HCT116 (cell line): ENCODE data around the gene IFRD1. TPM values are rescaled to one million over a fixed set of nuclear protein-coding genes. Genes with fewer than 3 reads are reported as not detected.

ENCODE experiments used
- ATAC-seq: fragments of 200-7000 bp; cut with Tn5 transposase; 2 replicates; pipeline ENCODE4 v1.9.1; 2020; ENCODE audit warnings: mild to moderate bottlenecking, moderate library complexity
- BruUV-seq: library from RNA; stranded (reverse); fragments of 400-500 nt; replicated peaks from 2 replicates; lab custom pipeline; 2021; lab: Mats Ljungman, UMichigan
- CTCF ChIA-PET: fragments of 300-600 bp; sonication (Branson Sonifier 250); formaldehyde crosslinking; loops from one replicate; lab custom pipeline; 2021; ENCODE audit warnings: antibody characterized with exemption; lab: Charles Lee
- POLR2A ChIA-PET: fragments of 300-600, 350-600 bp; sonication (Branson Sonifier 250); formaldehyde crosslinking; loops from one replicate; lab custom pipeline; 2021; ENCODE audit warnings: antibody characterized with exemption; lab: Charles Lee
- RAD21 ChIA-PET, 2 experiments: fragments of 300-600 bp; sonication (Branson Sonifier 250); formaldehyde crosslinking; loops; one replicate each; lab custom pipeline; 2023; ENCODE audit warnings: low total read pairs in 2 of 2; ENCODE audit not compliant: uncharacterized antibody in 2 of 2, unreplicated experiment in 2 of 2, low non-redundant PET in 1 of 2; lab: Charles Lee
- DNase-seq: peaks from one replicate; pipeline ENCODE4 v3.0.0-alpha.2; 2010; ENCODE audit warnings: low read depth, low spot score
- H2AFZ ChIP-seq: fragments of 200-600 bp; shearing (Covaris generic), sonication (generic); 2 replicates; pipeline ENCODE4 v1.6.1; 2017; ENCODE audit warnings: low read depth, mixed run types, mixed read lengths, antibody characterized with exemption, low read length; ENCODE audit not compliant: poor library complexity, severe bottlenecking
- H3K27ac ChIP-seq: 2 replicates; pipeline ENCODE4 v1.5.1; 2012; ENCODE audit warnings: low read depth, low read length
- H3K27me3 ChIP-seq: fragments of 200-600 bp; sonication (generic); 2 replicates; pipeline ENCODE4 v1.6.1; 2016; ENCODE audit warnings: mixed run types, low read length, mixed read lengths; ENCODE audit not compliant: insufficient read depth
- H3K36me3 ChIP-seq, 2 experiments: fragments of 200-500 bp in 1 of 2; fragments of 200-600 bp in 1 of 2; sonication (Bioruptor generic) in 1 of 2; sonication (generic) in 1 of 2; 2 replicates each; pipeline versions ENCODE4 v1.5.1 to v1.6.1; 2014 to 2016; ENCODE audit warnings: low read length in 2 of 2, inconsistent platforms in 1 of 2, mixed read lengths in 1 of 2, mixed run types in 1 of 2; ENCODE audit not compliant: insufficient read depth in 2 of 2, control insufficient read depth in 1 of 2
- H3K4me1 ChIP-seq, 2 experiments: fragments of 200-600 bp in 1 of 2; sonication (generic) in 1 of 2; 2 replicates each; pipeline versions ENCODE4 v1.5.1 to v1.6.1; 2012 to 2017; ENCODE audit warnings: low read length in 2 of 2, inconsistent platforms in 1 of 2, mild to moderate bottlenecking in 1 of 2, mixed read lengths in 1 of 2, mixed run types in 1 of 2, moderate library complexity in 1 of 2; ENCODE audit not compliant: insufficient read depth in 2 of 2, control insufficient read depth in 1 of 2
- H3K4me2 ChIP-seq: fragments of 200-600 bp; sonication (generic); 2 replicates; pipeline ENCODE4 v1.6.1; 2017; ENCODE audit warnings: mixed run types, low read length, mixed read lengths
- H3K4me3 ChIP-seq, 2 experiments: fragments of 200-600 bp in 1 of 2; sonication (generic) in 1 of 2; replicated peaks in 1 of 2; 2 replicates each; pipeline ENCODE4 v1.5.1; 2011 to 2016; ENCODE audit warnings: low read length in 2 of 2, control low read depth in 1 of 2, low read depth in 1 of 2, mild to moderate bottlenecking in 1 of 2, mixed read lengths in 1 of 2, mixed run types in 1 of 2
- H3K79me2 ChIP-seq: fragments of 200-600 bp; sonication (generic); 2 replicates; pipeline ENCODE4 v1.6.1; 2017; ENCODE audit warnings: mild to moderate bottlenecking, mixed run types, low read length, moderate library complexity, mixed read lengths; ENCODE audit not compliant: insufficient read depth
- H3K9ac ChIP-seq: fragments of 200-600 bp; sonication (generic); 2 replicates; pipeline ENCODE4 v1.6.1; 2016; ENCODE audit warnings: low read length, mixed read lengths
- H3K9me2 ChIP-seq: fragments of 200-600 bp; sonication (generic), shearing (Covaris generic); 2 replicates; pipeline ENCODE4 v1.6.1; 2017; ENCODE audit warnings: mixed run types, mild to moderate bottlenecking, moderate library complexity; ENCODE audit not compliant: insufficient read depth
- H3K9me3 ChIP-seq, 2 experiments: fragments of 200-500 bp in 1 of 2; fragments of 200-600 bp in 1 of 2; sonication (Bioruptor generic) in 1 of 2; sonication (generic) in 1 of 2; 2 replicates each; pipeline ENCODE4 v1.6.1; 2014 to 2017; ENCODE audit warnings: low read length in 2 of 2, mixed read lengths in 2 of 2, inconsistent platforms in 1 of 2, low read depth in 1 of 2, mild to moderate bottlenecking in 1 of 2, mixed run types in 1 of 2, moderate library complexity in 1 of 2; ENCODE audit not compliant: control insufficient read depth in 1 of 2, insufficient read depth in 1 of 2
- H4K20me1 ChIP-seq: fragments of 200-600 bp; sonication (generic), shearing (Covaris generic); 2 replicates; pipeline ENCODE4 v1.6.1; 2017; ENCODE audit warnings: mixed run types, mild to moderate bottlenecking, moderate library complexity; ENCODE audit not compliant: insufficient read depth
- CBX3 ChIP-seq: IDR thresholded peaks from 2 replicates; pipeline ENCODE4 v1.6.1; 2012; ENCODE audit warnings: low read depth
- ELF1 ChIP-seq: IDR thresholded peaks from 2 replicates; pipeline ENCODE4 v1.6.1; 2012; ENCODE audit warnings: low read depth, borderline replicate concordance
- EZH2 ChIP-seq: fragments of 200-600 bp; sonication (generic); IDR thresholded peaks from 2 replicates; pipeline ENCODE4 v1.6.1; 2017; ENCODE audit warnings: antibody characterized with exemption, mixed run types
- EZH2phosphoT487 ChIP-seq: fragments of 200-600 bp; IDR thresholded peaks from 2 replicates; pipeline ENCODE4 v1.6.1; 2018; ENCODE audit warnings: antibody characterized with exemption, borderline replicate concordance
- FOSL1 ChIP-seq: IDR thresholded peaks from 2 replicates; pipeline ENCODE4 v1.6.1; 2012; ENCODE audit warnings: low read depth
- JUND ChIP-seq: IDR thresholded peaks from 2 replicates; pipeline ENCODE4 v1.6.1; 2012
- POLR2A ChIP-seq: IDR thresholded peaks from 2 replicates; pipeline ENCODE4 v1.7.0; 2011; ENCODE audit warnings: borderline replicate concordance; ENCODE audit not compliant: insufficient read depth, insufficient read length; ENCODE audit errors: extremely low read depth
- RAD21 ChIP-seq: IDR thresholded peaks from 2 replicates; pipeline ENCODE4 v1.6.1; 2012; ENCODE audit warnings: low read depth, mild to moderate bottlenecking
- SRF ChIP-seq: IDR thresholded peaks from 2 replicates; pipeline ENCODE4 v1.6.1; 2012; ENCODE audit warnings: low read depth
- YY1 ChIP-seq: IDR thresholded peaks from 2 replicates; pipeline ENCODE4 v1.6.1; 2011; ENCODE audit warnings: low read length, low read depth, moderate library complexity, mild to moderate bottlenecking; ENCODE audit not compliant: insufficient replicate concordance; ENCODE audit errors: extremely low read depth
- ZFX ChIP-seq: fragments of 450-650 bp; IDR thresholded peaks from 2 replicates; pipeline ENCODE4 v1.6.1; 2017
- ZNF274 ChIP-seq: fragments of 200-500 bp; sonication (Bioruptor generic); IDR thresholded peaks from 2 replicates; pipeline ENCODE4 v1.6.1; 2014; ENCODE audit warnings: mild to moderate bottlenecking, low read depth, low read length, inconsistent platforms
- intact Hi-C: fragments of 100-400 bp; cut with micrococcal nuclease; formaldehyde crosslinking; loops from 2 replicates; pipeline ENCODE4 v1.10.0; 2022
- total RNA-seq: library from RNA; stranded (reverse); gene quantifications from one replicate; pipeline ENCODE4 v1.2.1, GENCODE V29; 2021; ENCODE audit not compliant: unreplicated experiment
- TF ChIP-seq, protein P1 (sequence below): IDR thresholded peaks from 2 replicates; pipeline ENCODE4 v1.6.1; 2011; ENCODE audit warnings: mild to moderate bottlenecking, low read length, moderate library complexity; ENCODE audit not compliant: insufficient replicate concordance; ENCODE audit errors: extremely low read depth
- TF ChIP-seq, protein P2 (sequence below): IDR thresholded peaks from 2 replicates; pipeline ENCODE4 v1.6.1; 2012; ENCODE audit warnings: low read depth
- TF ChIP-seq, protein P3 (sequence below): IDR thresholded peaks from 2 replicates; pipeline ENCODE4 v1.6.1; 2012

Gene IFRD1
- total RNA-seq, 1 experiment from 2014 or later: 43.6 TPM

DNA sequence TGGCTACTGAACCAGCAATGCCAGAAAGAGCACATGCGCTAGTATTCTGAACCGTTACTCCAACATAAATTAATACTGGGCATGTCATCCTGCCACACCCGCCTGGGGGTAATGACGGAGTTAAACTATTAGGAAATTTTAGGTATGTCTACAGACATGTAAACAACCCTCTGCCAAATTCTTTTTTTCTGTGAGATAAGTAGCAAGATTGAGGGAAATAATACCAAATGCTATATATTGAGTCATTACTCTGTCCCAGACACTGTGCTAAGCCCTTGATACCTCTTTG, 37.9 kb downstream of the IFRD1 start:
- no peaks in the 10 kb centered on the region for H3K9me2 ChIP-seq
- ATAC-seq: no peak
- H4K20me1 ChIP-seq: no peaks in the 10 kb centered on the region
- H3K27me3 ChIP-seq: no peaks in the 10 kb centered on the region
- no peak for TF ChIP-seq JUND
- TF ChIP-seq CBX3: no peak
- no peak for TF ChIP-seq FOSL1
- TF ChIP-seq EZH2phosphoT487: no peak
- TF ChIP-seq, all 23 proteins: peak for 0
- Histone ChIP-seq H3K4me1 (peaks cover 17 to 21% of the 10 kb centered on the region in 2 experiments), H3K4me2 (no peak overlapping the region), H3K4me3 (no peak overlapping the region), H3K27ac (no peak overlapping the region), H3K9ac (no peak overlapping the region), H3K9me3 (no peaks in the 10 kb centered on the region), H3K79me2 (no peaks in the 10 kb centered on the region), H2AFZ (no peak overlapping the region), H3K36me3 (no peaks in the 10 kb centered on the region)
- DNase-seq: no peak
- intact Hi-C loops: no loop called here
- RAD21 ChIA-PET: no interaction called here
- POLR2A ChIA-PET: no interaction called here
- BruUV-seq: no TSS peak
- CTCF ChIA-PET: no interaction called here

DNA sequence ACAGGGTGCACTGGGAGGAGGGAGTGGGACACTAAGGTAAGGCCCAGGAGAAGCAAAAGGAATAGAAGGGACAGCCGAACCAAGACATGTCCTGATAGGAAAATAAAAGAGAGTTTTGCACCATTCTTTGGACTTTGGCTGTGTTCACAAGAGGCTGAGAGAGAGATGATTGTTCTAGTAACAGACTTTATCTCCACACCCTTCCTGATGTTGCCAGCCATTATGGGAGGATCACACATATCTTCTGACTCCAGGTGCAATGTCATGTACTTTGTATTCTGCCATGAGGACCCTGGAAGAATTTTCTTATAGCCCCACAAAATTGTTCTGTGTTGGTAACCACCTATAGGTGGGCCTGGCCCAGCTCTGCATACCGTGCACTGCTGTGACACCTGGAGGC, 41.9 kb downstream of the IFRD1 start:
- ATAC-seq: no peak
- TF ChIP-seq ZFX (no peak), EZH2 (no peak), POLR2A (no peak), YY1 (no peak), ELF1 (no peak), SRF (no peak), RAD21 (no peak), ZNF274 (no peak)
- TF ChIP-seq, protein P1, sequence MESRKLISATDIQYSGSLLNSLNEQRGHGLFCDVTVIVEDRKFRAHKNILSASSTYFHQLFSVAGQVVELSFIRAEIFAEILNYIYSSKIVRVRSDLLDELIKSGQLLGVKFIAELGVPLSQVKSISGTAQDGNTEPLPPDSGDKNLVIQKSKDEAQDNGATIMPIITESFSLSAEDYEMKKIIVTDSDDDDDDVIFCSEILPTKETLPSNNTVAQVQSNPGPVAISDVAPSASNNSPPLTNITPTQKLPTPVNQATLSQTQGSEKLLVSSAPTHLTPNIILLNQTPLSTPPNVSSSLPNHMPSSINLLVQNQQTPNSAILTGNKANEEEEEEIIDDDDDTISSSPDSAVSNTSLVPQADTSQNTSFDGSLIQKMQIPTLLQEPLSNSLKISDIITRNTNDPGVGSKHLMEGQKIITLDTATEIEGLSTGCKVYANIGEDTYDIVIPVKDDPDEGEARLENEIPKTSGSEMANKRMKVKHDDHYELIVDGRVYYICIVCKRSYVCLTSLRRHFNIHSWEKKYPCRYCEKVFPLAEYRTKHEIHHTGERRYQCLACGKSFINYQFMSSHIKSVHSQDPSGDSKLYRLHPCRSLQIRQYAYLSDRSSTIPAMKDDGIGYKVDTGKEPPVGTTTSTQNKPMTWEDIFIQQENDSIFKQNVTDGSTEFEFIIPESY: no peak
- TF ChIP-seq, protein P2, sequence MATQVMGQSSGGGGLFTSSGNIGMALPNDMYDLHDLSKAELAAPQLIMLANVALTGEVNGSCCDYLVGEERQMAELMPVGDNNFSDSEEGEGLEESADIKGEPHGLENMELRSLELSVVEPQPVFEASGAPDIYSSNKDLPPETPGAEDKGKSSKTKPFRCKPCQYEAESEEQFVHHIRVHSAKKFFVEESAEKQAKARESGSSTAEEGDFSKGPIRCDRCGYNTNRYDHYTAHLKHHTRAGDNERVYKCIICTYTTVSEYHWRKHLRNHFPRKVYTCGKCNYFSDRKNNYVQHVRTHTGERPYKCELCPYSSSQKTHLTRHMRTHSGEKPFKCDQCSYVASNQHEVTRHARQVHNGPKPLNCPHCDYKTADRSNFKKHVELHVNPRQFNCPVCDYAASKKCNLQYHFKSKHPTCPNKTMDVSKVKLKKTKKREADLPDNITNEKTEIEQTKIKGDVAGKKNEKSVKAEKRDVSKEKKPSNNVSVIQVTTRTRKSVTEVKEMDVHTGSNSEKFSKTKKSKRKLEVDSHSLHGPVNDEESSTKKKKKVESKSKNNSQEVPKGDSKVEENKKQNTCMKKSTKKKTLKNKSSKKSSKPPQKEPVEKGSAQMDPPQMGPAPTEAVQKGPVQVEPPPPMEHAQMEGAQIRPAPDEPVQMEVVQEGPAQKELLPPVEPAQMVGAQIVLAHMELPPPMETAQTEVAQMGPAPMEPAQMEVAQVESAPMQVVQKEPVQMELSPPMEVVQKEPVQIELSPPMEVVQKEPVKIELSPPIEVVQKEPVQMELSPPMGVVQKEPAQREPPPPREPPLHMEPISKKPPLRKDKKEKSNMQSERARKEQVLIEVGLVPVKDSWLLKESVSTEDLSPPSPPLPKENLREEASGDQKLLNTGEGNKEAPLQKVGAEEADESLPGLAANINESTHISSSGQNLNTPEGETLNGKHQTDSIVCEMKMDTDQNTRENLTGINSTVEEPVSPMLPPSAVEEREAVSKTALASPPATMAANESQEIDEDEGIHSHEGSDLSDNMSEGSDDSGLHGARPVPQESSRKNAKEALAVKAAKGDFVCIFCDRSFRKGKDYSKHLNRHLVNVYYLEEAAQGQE: no peak
- TF ChIP-seq, protein P3, sequence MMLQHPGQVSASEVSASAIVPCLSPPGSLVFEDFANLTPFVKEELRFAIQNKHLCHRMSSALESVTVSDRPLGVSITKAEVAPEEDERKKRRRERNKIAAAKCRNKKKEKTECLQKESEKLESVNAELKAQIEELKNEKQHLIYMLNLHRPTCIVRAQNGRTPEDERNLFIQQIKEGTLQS: no peak

More for the DNA sequence above, 41.9 kb downstream of the IFRD1 start:
- Histone ChIP-seq H3K27ac (no peak overlapping the region), H3K4me2 (no peak overlapping the region), H4K20me1 (no peaks in the 10 kb centered on the region), H3K4me3 (no peak overlapping the region), H3K36me3 (no peaks in the 10 kb centered on the region), H3K9ac (no peak overlapping the region), H3K79me2 (no peaks in the 10 kb centered on the region), H2AFZ (no peak overlapping the region), H3K9me2 (no peaks in the 10 kb centered on the region), H3K9me3 (no peaks in the 10 kb centered on the region), H3K4me1 (no peaks in the 10 kb centered on the region), H3K27me3 (no peaks in the 10 kb centered on the region)
- CTCF ChIA-PET: no interaction called here
- RAD21 ChIA-PET: no interaction called here
- no TSS peak for BruUV-seq
- DNase-seq: no peak
- intact Hi-C loops: no loop called here
- POLR2A ChIA-PET: no interaction called here
